Measurements from ENCODE around the gene PLEKHG5.
"Not testable (repeated sequence)": the region's sequence is repeated elsewhere in the genome, so short reads cannot be mapped to it uniquely, and the experiment has no call there.

PLEKHG5 gene

DNA sequence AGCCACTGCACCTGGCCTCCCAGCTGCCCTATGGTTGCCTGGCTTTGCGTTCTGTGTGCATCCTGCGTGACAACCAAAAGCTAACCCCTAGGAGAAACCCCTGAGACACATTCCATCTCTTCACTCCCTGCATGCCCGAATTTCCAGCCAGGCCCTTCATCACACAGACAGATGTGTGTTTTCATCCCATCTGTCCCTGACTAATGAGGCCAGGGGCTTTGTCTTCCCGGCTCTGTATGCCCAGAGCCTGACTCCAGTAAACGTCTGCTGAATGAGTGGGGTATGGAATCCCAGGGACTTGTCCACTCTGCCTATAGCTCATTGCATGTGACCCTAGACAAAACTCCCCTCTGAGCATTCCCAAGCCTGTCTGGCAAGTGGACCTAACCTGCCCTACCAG is 57.3 kb downstream of the PLEKHG5 start:
- no peak overlapping the region for H3K27ac Mint-ChIP-seq
- H3K27me3 Mint-ChIP-seq: peaks cover 28% of the 10 kb centered on the region
- ATAC-seq: no peak
- DNase-seq: no peak
- H3K4me1 Mint-ChIP-seq: peaks cover 2% of the 10 kb centered on the region
- H3K4me3 Mint-ChIP-seq: no peak overlapping the region
- H3K9me3 Mint-ChIP-seq: no peaks in the 10 kb centered on the region
- no peaks in the 10 kb centered on the region for H3K36me3 Mint-ChIP-seq (ENCODE audit: low read depth)

DNA sequence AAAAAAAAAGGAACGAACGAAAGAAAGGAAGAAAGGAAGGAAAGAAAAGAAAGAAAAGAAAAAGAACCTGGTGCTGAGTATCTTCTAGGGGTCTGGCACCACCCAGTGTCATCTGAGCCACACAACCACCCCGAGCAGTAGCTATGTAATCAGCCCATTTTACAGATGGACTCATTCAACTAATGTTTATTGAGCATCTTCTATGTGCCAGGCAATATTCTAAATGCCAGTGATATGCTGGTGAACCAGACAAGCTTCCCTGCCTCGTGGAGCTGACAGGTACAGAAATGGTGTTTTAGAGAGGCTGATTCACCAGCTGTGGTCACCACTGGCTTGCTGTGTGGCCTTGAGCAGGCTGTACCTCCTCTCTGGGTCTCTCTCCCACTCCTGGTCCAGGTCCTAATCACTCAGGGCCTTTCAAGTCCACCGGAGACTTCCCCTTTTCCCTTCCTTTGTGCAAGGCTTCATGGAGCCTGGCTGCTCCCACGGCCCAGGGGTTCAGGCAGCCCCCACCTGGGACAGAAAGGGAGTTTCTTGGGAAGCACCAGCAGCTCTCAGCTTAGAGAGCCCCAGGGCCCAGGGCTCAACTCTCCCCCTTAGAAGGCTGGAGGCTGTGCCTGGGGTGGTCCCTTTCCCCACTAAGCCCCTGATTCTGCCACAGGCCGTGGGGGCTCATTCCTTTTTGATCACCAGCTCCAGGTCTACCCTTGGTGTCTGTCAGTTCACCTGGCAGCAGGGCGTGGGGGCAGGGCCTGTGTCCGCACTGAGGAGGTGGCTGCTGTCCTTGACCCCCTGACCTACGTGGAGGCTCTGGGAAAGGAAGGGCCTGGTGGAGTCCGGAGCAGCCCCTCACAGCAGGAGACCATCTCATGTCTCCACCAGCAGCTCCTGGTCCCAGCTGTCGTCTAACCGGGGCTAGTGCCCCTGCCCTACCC is 59.6 kb downstream of the PLEKHG5 start:
- DNase-seq; H3K4me1 Mint-ChIP-seq; H3K4me3 Mint-ChIP-seq; H3K9me3 Mint-ChIP-seq; H3K36me3 Mint-ChIP-seq (ENCODE audit: low read depth); ATAC-seq; H3K27ac Mint-ChIP-seq: not testable (repeated sequence)
- peaks cover 19% of the 10 kb centered on the region for H3K27me3 Mint-ChIP-seq

DNA sequence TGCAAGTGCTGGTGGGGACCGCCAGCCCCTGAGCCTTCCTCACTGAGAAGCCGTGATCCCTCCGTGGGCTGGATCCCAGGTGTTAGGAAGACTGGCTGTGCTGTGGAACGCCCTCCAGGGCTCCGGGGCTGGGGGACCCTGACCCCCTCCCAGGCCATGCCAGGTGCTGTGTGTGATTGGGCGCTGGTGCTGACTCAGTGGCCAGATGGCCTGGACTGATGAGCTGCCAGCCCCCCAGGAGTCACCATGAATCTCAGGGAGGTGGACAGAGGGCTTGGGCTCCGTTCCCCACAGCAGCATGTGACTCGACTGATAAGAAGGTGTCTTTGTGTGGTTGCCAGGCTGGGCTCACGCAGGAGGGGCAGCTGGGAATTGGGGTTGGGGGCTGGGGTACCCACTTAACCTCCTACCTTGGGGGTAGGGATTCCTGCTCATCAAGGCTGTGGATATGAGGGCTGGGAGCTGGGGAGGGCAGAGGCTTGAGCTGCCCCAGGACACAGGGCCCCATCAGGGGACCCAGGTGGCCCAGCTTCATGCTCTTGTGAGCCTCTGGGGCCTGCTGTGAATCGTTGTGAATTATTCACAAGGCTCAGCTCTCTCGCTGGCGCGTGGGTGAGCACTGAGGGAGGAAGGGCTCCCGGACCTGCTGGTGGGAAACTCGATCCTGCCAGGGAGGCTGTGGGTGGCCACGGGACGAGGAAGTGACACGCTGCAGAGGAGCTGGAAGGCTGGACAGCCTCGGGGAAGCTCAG is 61.6 kb downstream of the PLEKHG5 start:
- peaks cover 27% of the 10 kb centered on the region for H3K27me3 Mint-ChIP-seq
- DNase-seq; H3K4me1 Mint-ChIP-seq; ATAC-seq; H3K4me3 Mint-ChIP-seq; H3K36me3 Mint-ChIP-seq (ENCODE audit: low read depth); H3K9me3 Mint-ChIP-seq; H3K27ac Mint-ChIP-seq: not testable (repeated sequence)

DNA sequence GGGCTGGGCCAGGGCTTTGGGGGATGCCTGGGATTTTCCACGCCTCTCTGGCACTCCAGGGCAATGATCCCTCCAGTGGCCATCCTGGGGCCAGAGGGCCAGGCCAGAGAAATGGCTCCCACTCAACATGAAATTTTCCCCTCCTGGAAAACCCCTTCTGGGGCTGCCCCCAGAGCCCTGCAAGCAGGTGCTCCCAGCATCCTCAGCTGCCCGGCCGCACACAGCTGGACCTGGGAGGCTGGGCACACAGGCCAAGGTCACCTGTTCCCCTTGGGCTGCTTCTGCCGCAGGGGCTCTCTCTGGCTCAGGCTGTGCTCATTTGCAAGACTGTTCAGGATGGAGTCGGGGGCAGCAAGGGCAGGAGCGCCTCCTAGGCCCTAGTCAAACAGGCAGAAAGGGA is 63.0 kb downstream of the PLEKHG5 start:
- H3K27me3 Mint-ChIP-seq: peaks cover 34% of the 10 kb centered on the region
- H3K4me1 Mint-ChIP-seq; H3K4me3 Mint-ChIP-seq; H3K9me3 Mint-ChIP-seq; H3K36me3 Mint-ChIP-seq (ENCODE audit: low read depth); ATAC-seq; DNase-seq; H3K27ac Mint-ChIP-seq: not testable (repeated sequence)

DNA sequence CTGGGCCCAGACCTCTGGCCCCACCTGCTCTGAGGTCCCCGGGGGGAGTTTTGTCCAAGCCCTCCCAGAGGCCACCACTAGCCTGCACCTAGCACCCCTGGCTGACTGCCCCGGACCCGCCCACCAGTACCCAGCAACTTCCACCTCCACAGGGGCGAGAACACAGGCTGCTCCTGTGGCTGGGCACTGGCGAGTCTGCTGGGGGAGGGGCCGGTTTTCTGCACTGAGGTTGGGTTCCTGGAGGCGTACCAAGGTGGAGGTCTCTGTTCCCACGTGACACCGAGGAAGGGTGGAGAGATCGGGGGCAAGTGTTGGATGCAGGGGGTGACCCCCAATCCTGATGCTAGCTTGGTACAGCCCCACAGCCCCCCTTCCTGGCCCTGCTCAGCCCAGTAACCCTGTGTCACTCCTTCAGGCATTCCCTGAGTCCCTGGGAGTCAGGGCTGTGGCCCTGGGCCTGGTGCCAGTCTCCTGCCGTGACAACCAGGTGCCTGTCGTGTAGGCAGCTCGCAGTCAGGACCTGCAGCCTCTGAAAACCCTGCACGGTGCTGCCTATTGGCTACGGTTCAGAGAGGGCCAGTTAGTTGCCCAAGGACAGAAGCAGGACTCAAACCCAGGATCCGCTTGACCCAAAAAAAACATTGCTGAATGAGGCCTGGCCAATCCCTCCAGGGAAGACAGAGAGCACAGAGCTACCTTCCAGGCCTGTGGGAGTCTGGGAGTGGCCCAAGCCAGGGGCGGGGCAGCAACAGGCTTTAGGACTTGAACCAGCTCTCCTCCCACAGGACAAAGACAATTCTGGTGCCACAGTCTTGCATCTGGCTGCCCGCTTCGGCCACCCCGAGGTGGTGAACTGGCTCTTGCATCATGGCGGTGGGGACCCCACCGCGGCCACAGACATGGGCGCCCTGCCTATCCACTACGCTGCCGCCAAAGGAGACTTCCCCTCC is 63.8 kb downstream of the PLEKHG5 start:
- ATAC-seq (no peak), DNase-seq (no peak)
- Mint-ChIP-seq H3K4me3 (no peak overlapping the region), H3K36me3 (ENCODE audit: low read depth) (no peaks in the 10 kb centered on the region), H3K27me3 (peaks cover 40% of the 10 kb centered on the region), H3K4me1 (peaks cover 6% of the 10 kb centered on the region), H3K9me3 (no peaks in the 10 kb centered on the region), H3K27ac (no peak overlapping the region)

DNA sequence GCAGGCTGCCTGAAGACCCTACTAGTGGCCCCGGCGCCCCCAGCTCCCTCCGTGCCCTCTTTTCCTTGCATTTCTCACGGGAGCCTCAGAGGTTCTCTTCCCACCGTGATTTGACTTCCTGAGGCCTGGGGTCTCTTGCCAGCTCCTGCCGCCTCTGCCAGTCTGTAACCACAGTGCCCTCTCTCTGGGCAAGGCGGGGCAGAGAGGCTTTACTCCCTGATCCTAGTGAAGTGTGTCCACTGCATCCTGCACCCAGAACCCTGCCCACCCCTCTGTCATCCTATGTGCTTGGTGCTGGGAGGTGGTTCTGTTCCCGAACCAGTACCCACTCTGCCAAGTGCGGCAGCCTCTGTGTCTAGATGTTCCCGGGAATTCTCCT is 64.5 kb downstream of the PLEKHG5 start:
- no peak for ATAC-seq
- no peaks in the 10 kb centered on the region for H3K9me3 Mint-ChIP-seq
- DNase-seq: no peak
- H3K27me3 Mint-ChIP-seq: peaks cover 45% of the 10 kb centered on the region
- no peaks in the 10 kb centered on the region for H3K36me3 Mint-ChIP-seq (ENCODE audit: low read depth)
- H3K4me3 Mint-ChIP-seq: no peak overlapping the region
- H3K27ac Mint-ChIP-seq: no peak overlapping the region
- peaks cover 6% of the 10 kb centered on the region for H3K4me1 Mint-ChIP-seq

DNA sequence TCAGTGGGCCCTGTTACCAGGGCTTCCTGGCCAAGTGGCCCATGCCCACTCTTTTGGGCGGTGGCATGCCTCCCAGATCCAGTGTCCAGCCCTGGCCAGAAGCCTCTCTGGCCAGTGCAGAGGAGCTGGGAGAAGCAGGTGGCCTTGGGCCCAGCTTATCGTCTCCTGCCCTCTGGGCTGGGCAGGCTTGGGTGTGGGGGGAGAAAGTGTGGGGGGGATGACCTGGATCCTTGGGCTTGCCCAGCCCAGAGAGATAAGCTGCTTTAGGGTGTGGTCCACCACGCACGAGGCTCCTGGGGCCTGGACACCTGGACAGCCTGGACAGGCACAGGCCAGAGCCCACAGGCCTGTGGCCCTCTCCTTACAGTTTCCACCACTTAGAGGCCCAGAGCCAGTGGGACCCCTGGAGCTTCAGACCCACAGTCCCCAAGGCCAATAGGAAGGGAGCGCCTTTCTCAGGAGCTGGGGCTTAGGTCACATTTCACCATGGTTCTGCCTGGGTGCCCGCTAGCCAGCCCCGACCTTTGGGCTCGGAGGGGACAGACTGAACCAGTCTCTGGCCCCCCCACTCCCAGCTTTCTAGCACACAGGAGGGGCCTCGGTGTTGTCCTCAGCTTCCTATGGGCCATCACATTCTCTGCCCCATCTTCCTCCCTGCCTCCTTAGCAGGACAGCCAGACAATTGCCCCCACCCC is 65.0 kb downstream of the PLEKHG5 start:
- H3K9me3 Mint-ChIP-seq: no peaks in the 10 kb centered on the region
- ATAC-seq (no peak), DNase-seq (no peak)
- H3K4me1 Mint-ChIP-seq: peaks cover 6% of the 10 kb centered on the region
- H3K27me3 Mint-ChIP-seq: peaks cover 51% of the 10 kb centered on the region
- no peak overlapping the region for H3K4me3 Mint-ChIP-seq
- H3K27ac Mint-ChIP-seq: no peak overlapping the region
- H3K36me3 Mint-ChIP-seq (ENCODE audit: low read depth): no peaks in the 10 kb centered on the region

DNA sequence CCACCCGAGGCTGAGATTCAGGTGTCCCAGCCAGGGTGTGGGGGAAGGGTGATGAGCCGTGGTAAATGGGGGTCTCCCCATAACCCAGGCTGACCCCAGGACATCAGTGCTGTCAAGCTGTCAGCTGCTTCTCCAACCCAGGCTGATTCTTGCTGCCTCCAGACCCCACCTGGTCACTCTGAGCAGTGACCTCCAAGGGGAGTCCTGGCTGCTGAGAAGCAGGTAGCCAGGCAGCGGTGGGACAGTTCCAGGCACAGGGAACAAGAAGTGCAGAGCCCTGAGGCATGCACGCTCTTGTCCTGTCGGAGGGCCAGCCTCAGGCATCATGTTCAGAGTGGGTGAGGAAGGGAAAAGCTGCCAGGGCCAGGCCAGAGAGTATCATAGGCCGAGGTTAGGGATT is 65.8 kb downstream of the PLEKHG5 start:
- H3K27ac Mint-ChIP-seq: no peak overlapping the region
- no peaks in the 10 kb centered on the region for H3K36me3 Mint-ChIP-seq (ENCODE audit: low read depth)

DNA sequence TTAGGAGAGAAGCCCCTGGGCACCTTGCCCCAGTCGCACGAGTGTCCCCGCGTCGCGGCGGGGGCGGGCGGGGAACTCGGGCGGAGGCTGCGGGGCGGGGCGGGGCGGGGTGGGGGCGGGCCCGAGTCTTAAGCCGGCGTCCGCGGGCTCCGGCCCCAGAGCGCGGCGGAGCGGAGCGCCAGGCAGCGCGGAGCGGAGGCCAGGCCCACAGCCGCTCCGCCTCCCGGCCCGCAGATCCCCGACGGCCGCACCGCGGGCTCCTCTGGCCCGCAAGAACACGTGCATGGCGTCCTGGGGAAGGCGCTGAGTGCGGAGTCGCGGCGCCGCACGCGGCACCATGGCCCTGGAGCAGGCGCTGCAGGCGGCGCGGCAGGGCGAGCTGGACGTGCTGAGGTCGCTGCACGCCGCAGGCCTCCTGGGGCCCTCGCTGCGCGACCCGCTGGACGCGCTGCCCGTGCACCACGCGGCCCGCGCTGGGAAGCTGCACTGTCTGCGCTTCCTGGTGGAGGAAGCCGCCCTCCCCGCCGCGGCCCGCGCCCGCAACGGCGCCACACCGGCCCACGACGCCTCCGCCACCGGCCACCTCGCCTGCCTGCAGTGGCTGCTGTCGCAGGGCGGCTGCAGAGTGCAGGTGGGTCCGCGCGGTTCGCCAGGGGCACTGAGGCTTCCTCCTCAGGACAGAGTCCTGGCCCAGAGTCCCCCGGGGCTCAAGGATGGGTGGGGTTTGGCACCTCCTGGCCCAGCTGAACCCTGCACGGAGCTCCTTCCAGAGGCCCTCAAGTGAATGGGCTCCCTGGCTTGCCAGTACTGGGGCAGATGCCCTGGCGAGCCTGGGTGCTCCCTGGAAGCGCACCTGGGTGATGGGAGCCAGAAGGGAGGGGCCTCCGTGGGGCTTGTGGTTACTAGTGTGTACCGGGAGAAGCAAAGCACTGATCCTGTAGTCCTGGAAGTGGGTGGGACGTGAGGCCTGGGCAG is 66.6 kb downstream of the PLEKHG5 start, which contains the start of gene ESPN:
TSS of gene ESPN (plus strand) at position 158 of the 975 bp plus-strand sequence. CDS start at position 338, 180 bp downstream.
- Mint-ChIP-seq H3K27me3 (peaks cover 58% of the 10 kb centered on the region), H3K4me3 (peak within 1 kb of the TSS; percentile 21), H3K9me3 (no peaks in the 10 kb centered on the region), H3K4me1 (peaks cover 8% of the 10 kb centered on the region), H3K36me3 (ENCODE audit: low read depth) (no peaks in the 10 kb centered on the region), H3K27ac (no peak within 1 kb of the TSS)
- no peak for DNase-seq
- ATAC-seq: no peak

More for the DNA sequence above, 65.8 kb downstream of the PLEKHG5 start:
- no peak for DNase-seq
- no peaks in the 10 kb centered on the region for H3K9me3 Mint-ChIP-seq
- no peak for ATAC-seq
- peaks cover 8% of the 10 kb centered on the region for H3K4me1 Mint-ChIP-seq
- peaks cover 57% of the 10 kb centered on the region for H3K27me3 Mint-ChIP-seq
- no peak overlapping the region for H3K4me3 Mint-ChIP-seq

DNA sequence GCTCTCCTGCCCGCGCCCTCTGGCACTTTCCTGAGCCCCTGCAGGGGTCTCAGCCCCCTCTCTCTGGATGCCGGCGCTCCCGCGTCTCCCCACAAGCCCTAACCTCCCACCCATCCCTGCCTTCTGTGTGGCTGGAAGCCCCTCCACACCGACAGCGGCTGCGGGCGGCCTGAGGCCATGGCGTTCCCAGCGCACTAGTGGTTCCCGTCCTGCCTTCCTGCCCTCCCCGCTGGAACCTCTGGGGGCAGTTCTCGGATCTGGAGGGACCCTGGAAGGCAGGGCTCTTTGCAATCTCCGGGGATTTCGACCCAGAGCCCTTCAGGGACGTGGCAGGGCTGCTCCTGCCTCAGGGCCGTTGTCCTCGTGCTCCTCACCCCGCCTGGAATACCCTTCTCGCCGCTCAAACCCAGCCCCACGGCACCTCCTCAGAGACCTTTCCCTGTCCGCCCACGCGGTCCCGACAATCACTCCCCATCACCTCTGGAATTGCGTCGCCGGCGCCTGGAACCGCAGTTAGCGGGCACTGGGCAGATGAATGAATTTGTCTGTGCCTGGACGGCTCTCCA is 67.4 kb downstream of the PLEKHG5 start:
- Mint-ChIP-seq H3K36me3 (ENCODE audit: low read depth) (no peaks in the 10 kb centered on the region), H3K27ac (no peak overlapping the region), H3K27me3 (peaks cover 56% of the 10 kb centered on the region), H3K4me3 (peak overlapping the region; percentile 21), H3K9me3 (no peaks in the 10 kb centered on the region), H3K4me1 (peaks cover 8% of the 10 kb centered on the region)
- no peak for DNase-seq
- no peak for ATAC-seq

DNA sequence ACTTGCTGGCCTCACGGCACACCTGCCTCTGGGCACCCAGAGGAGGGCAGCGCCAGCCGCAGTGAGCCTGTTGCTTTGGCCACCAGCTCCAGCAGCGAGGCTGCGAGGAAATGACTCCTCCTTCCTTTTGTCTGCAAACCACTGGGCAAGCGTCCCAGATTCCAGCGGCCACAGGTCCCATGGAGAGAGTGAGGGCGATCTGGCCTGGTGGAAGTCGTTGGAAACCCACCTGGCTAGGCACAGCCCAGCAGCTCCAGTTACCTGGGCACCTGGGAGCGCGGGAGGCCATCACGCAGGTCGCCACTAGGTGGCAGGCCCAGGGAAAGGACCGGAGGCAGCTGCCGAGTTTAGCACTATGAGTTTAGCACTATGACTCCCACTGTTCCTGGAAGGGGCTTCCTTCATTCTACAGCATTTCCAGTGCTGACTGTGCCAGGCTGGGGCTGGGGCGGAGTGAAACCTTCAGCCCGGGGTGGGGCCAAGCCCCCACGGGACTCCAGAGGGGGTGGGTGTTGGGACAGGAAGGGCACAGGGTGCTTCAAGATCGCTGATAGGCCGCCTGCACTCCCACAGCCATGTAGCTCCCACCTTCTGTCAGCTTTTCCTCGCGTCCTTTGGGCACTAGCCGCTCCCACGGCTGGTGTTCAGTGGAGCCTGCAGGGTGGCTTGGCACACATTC is 68.0 kb downstream of the PLEKHG5 start:
- H3K27me3 Mint-ChIP-seq: peaks cover 58% of the 10 kb centered on the region
- DNase-seq (peak; percentile 75), ATAC-seq (peak; percentile 56)
- H3K9me3 Mint-ChIP-seq: no peaks in the 10 kb centered on the region
- no peak overlapping the region for H3K4me3 Mint-ChIP-seq
- H3K27ac Mint-ChIP-seq: no peak overlapping the region
- H3K4me1 Mint-ChIP-seq: peaks cover 8% of the 10 kb centered on the region
- H3K36me3 Mint-ChIP-seq (ENCODE audit: low read depth): no peaks in the 10 kb centered on the region

DNA sequence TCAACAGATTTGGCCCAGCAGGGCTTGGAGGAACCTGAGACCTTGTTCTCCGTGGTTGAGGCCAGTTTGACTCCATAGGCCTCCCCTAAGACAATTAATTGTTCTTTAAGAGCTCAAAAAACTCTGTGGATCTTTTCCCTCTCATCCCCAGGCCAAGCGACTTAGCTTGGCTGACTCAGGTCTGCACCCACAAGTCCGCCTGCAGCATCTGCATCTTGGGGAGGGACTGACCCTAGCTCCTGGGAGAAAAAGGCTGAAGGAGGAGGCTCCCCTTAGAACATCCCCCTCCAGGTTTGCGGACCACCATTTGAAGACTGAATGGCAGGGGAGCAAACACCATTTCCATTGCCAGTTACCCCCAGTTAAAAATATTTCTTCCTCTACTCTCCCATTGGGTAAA is 70.2 kb downstream of the PLEKHG5 start:
- Mint-ChIP-seq H3K4me3 (no peak overlapping the region), H3K27ac (no peak overlapping the region), H3K9me3 (no peaks in the 10 kb centered on the region), H3K27me3 (peaks cover 71% of the 10 kb centered on the region), H3K4me1 (peaks cover 8% of the 10 kb centered on the region), H3K36me3 (ENCODE audit: low read depth) (no peaks in the 10 kb centered on the region)
- no peak for DNase-seq
- ATAC-seq: no peak

All from activated naive CD8-positive, alpha-beta T cell treated with anti-CD3 and anti-CD28 coated beads, Interleukin-2, amount 50 U/mL, for 24 hours (primary cell).